Activated T-helper 9 cell treated with anti-CD3 and anti-CD28 coated beads, Interleukin-2, amount 50 U/mL, for 16 hours (primary cell): ENCODE results near the gene AP5S1.
A peak's percentile ranks its signal among the peaks of the same experiment; 100 is the strongest.
"Not testable (repeated sequence)": the region's sequence is repeated elsewhere in the genome, so short reads cannot be mapped to it uniquely, and the experiment has no call there.

Experiments
- DNase-seq: peaks from one replicate; pipeline ENCODE4 v3.0.0-alpha.2; 2020; ENCODE audit warnings: low read depth

AP5S1 gene

GRCh38 chr20:3794168-3794567, 26.2 kb upstream of the AP5S1 start:
- not testable (repeated sequence) for DNase-seq

- DNase-seq = no peak
Measured at GRCh38 chr20:3794701-3795420, 25.5 kb upstream of the AP5S1 start.

- DNase-seq = peak; percentile 82
Measured at GRCh38 chr20:3795511-3796468, 24.6 kb upstream of the AP5S1 start, which contains the start of gene CDC25B. Gene CDC25B (plus strand): TSS chr20:3796310. CDS start chr20:3796532, 222 bp downstream.

- DNase-seq = no peak
Measured at GRCh38 chr20:3796477-3797225, 23.7 kb upstream of the AP5S1 start.

- no peak for DNase-seq
Measured at GRCh38 chr20:3797226-3797545, 23.2 kb upstream of the AP5S1 start.

- no peak for DNase-seq
Measured at GRCh38 chr20:3797592-3798372, 22.6 kb upstream of the AP5S1 start.

- no peak for DNase-seq
Measured at GRCh38 chr20:3798373-3798768, 22.0 kb upstream of the AP5S1 start.

GRCh38 chr20:3798908-3799248, 21.5 kb upstream of the AP5S1 start:
- DNase-seq = no peak

GRCh38 chr20:3800256-3800877, 20.0 kb upstream of the AP5S1 start:
- DNase-seq = no peak

- no peak for DNase-seq
Measured at GRCh38 chr20:3800878-3801260, 19.5 kb upstream of the AP5S1 start.

GRCh38 chr20:3801299-3801698, 19.0 kb upstream of the AP5S1 start:
- no peak for DNase-seq

- DNase-seq = no peak
Measured at GRCh38 chr20:3801846-3802245, 18.5 kb upstream of the AP5S1 start.

GRCh38 chr20:3802524-3803239, 17.7 kb upstream of the AP5S1 start:
- DNase-seq = no peak

GRCh38 chr20:3803289-3803688, 17.1 kb upstream of the AP5S1 start:
- no peak for DNase-seq

GRCh38 chr20:3803854-3804253, 16.5 kb upstream of the AP5S1 start:
- DNase-seq = no peak

- no peak for DNase-seq
Measured at GRCh38 chr20:3804254-3804751, 16.0 kb upstream of the AP5S1 start.

GRCh38 chr20:3804781-3805180, 15.6 kb upstream of the AP5S1 start:
- no peak for DNase-seq

GRCh38 chr20:3808544-3808943, 11.8 kb upstream of the AP5S1 start:
- no peak for DNase-seq

GRCh38 chr20:3811467-3812258, 8.7 kb upstream of the AP5S1 start:
- DNase-seq = peak; percentile 89

GRCh38 chr20:3812259-3812681, 8.1 kb upstream of the AP5S1 start:
- no peak for DNase-seq
